HTERT RPE-1 (cell line): Measurements from ENCODE around the gene NOTO.
"Not testable (repeated sequence)": the region's sequence is repeated elsewhere in the genome, so short reads cannot be mapped to it uniquely, and the experiment has no call there.

Source experiments
- in situ Hi-C: fragments of 300-500 bp; cut with MboI; formaldehyde crosslinking; loops from 4 replicates; pipeline ENCODE4 v1.14.3; 2020; ENCODE audit warnings: low sequenced_read_pairs

NOTO gene

GRCh38 chr2:73197579-73197978, 4.8 kb upstream of the NOTO start:
- in situ Hi-C loops = no loop called here

- in situ Hi-C loops = not testable (repeated sequence)
Measured at GRCh38 chr2:73200281-73200680, 2.1 kb upstream of the NOTO start.

GRCh38 chr2:73203055-73203681, 794 bp downstream of the NOTO start:
- in situ Hi-C loops = no loop called here

- in situ Hi-C loops = no loop called here
Measured at GRCh38 chr2:73205611-73206010, 3.2 kb downstream of the NOTO start.

- in situ Hi-C loops = no loop called here
Measured at GRCh38 chr2:73208258-73208657, 5.9 kb downstream of the NOTO start.

- in situ Hi-C loops = no loop called here
Measured at GRCh38 chr2:73210019-73210418, 7.6 kb downstream of the NOTO start.

GRCh38 chr2:73210696-73211095, 8.3 kb downstream of the NOTO start:
- in situ Hi-C loops = no loop called here

- in situ Hi-C loops = no loop called here
Measured at GRCh38 chr2:73212098-73212447, 9.7 kb downstream of the NOTO start.

GRCh38 chr2:73212448-73213176, 10.2 kb downstream of the NOTO start:
- in situ Hi-C loops = no loop called here

- in situ Hi-C loops = no loop called here
Measured at GRCh38 chr2:73214120-73215035, 12.0 kb downstream of the NOTO start, which contains the start of gene SMYD5. SMYD5 (plus strand) TSS chr2:73214245; CDS start chr2:73214267, 22 bp downstream.

- in situ Hi-C loops = no loop called here
Measured at GRCh38 chr2:73215254-73215653, 12.9 kb downstream of the NOTO start.

- in situ Hi-C loops = no loop called here
Measured at GRCh38 chr2:73217160-73217559, 14.8 kb downstream of the NOTO start.

GRCh38 chr2:73217826-73218225, 15.5 kb downstream of the NOTO start:
- in situ Hi-C loops = no loop called here

- in situ Hi-C loops = no loop called here
Measured at GRCh38 chr2:73218298-73218697, 15.9 kb downstream of the NOTO start.

- in situ Hi-C loops = no loop called here
Measured at GRCh38 chr2:73223821-73224220, 21.4 kb downstream of the NOTO start.

GRCh38 chr2:73225513-73226360, 23.4 kb downstream of the NOTO start:
- in situ Hi-C loops = no loop called here

- in situ Hi-C loops = no loop called here
Measured at GRCh38 chr2:73227086-73227485, 24.7 kb downstream of the NOTO start.

- in situ Hi-C loops = no loop called here
Measured at GRCh38 chr2:73228631-73229030, 26.3 kb downstream of the NOTO start.

- in situ Hi-C loops = no loop called here
Measured at GRCh38 chr2:73232403-73233153, 30.2 kb downstream of the NOTO start.
